Measurements from ENCODE around the gene KIAA0513.

Gene KIAA0513

DNA sequence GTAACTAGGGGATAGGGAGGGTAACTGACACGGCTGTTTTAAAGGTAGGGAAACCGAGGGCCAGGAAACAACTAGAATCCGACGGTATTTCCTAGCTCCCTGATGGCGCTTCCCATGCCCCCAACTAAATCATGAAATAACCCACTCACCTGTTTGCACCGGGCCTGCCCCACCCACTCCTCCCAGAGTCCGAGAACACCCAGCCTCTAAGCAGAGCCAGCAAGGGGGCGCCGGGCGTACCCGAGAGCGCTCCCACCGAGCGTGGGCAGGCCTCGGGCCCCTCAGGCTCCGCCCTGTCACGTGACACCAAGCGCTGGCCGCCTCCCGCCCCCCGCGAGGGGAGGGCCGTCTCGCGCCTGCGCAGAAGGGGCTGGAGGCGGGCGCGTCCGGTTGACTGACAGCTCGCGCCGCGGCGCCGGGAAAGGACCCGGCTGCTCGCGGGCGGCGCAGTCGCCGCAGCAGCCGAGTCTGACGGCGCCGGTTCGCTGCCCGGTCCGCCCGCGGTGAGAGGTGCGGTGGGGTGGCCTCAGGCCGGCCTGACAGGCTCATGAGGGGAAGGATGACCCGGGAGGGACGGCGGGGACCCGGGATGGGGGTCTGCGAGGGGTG, at the start of gene KIAA0513:
TSS of gene KIAA0513 (plus strand) at position 447 of the 609 bp plus-strand sequence. CDS start 39,277 bp downstream, outside the sequence.
- DNase-seq (ENCODE audit: low read depth, low spot score): peak; percentile 78

DNA sequence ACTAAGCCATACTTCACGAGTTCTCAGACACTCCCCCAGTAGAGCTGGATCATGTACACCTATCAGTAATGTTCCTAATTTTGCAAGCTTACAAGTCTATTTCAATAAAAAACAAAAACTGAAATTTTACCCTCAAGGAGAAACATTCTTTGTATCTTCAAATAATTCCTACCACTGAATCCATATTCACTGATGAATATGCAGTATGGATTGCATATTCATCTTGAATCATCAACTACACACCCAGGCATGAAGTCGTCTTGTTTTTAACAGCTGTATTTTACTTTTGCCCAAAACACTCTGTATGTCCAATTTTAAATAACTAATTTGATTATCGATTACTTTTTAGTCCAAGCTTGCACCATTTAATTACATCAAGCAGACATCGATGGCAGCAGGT, 48.1 kb upstream of the KIAA0513 start:
- DNase-seq (ENCODE audit: low read depth, low spot score): no peak

DNA sequence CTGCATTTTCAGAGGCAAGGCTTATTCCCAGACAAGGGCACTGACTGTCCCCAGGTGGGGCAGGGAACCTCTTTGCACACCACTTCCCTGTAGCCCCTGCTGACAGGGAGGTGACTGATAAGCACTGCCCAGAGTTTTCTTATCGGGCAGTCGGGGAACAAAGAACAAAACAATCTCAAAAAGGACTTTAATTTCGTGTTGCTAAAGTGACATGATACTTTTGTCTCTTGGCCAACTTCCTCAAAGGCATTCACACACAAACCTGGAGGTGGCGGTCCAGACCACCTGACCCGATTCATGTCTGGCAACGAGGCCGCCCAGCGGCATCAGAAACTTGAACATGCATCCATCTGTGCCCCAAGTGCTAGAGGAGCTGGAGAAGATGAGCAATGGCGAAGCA, 45.2 kb upstream of the KIAA0513 start:
- DNase-seq (ENCODE audit: low read depth, low spot score): no peak

- DNase-seq (ENCODE audit: low read depth, low spot score): no peak
Observed at GRCh38 chr16:84985079-84986065, 42.2 kb upstream of the KIAA0513 start.

DNA sequence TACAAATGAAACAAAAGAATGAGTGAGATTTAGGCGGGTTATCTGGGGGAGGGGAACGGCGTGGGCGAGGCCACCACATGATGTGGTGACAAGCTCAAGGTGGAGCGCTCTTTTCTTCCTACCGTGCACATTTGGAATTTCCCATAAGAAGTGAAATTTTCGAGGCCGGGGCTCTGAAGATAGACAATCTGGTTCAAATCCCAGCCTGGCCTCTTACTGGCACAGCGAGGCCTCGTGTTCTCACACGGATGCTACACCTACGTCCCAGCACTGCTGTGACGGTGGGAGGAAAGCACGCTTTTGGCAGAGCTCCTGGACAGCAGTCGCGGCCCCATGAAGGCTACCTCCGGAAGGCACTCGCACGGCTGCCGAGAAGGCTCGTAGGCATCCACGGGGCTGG, 41.5 kb upstream of the KIAA0513 start:
- no peak for DNase-seq (ENCODE audit: low read depth, low spot score)

DNA sequence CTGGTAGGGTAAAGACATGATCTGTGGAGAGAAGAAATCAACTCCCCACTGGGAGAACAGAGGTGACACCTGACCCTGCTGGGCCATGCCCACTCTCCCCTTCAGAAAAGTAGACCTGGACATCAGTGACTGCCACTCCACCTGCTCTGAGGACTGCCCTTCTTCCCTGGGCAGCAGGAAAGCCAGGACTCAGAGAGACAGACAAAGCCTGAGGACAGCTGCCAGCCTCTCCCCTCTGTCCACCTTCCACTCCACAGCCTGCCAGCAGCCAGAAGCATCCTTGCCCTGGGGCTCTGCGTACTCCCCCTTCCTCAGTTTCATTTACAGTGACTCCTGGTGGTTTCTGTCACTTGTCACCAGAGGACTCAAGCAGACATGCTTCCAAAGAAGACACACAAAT, 40.7 kb upstream of the KIAA0513 start:
- no peak for DNase-seq (ENCODE audit: low read depth, low spot score)

- no peak for DNase-seq (ENCODE audit: low read depth, low spot score)
Observed at GRCh38 chr16:84988328-84989080, 39.1 kb upstream of the KIAA0513 start.

DNA sequence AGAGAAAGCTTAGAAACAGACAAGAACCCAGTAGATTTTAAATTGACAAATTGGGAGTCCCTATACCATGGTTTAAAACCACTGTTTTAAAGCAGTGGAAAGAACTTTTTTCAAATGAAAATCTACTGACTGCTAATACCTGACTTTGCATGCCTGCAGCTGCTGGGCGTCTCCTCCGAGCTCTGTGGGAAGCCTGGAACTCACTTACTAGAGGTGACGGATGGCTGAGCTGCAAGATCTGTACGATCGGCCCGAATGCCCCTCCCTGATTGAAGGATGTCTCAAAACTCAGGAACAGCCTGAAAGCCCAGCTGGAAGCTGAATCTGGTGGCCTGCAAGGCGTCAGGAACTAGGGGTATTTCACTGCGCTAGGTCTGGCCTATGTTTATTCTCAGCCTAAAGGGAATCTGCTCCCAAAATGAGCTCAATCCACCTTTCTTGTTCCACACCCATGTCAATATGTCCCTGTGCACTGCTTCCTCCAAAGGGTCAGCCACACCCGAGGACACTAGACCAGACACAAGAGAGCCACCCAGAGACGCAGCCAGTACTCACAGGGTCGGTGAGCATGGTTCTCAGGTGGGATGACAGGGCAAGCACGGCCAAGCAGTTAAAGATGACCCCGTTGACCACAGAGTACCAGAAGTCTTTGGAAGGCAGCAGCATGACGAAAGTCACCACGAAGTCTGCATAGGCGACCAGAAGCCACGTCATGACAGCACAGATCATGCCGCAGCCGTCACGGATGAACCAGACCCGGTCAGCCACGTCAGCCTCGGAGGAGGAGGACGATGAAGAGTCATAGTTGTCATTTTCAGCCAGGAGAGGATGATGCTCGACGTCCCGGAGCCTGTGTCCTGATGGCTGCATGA, 37.6 kb upstream of the KIAA0513 start:
- DNase-seq (ENCODE audit: low read depth, low spot score): no peak

DNA sequence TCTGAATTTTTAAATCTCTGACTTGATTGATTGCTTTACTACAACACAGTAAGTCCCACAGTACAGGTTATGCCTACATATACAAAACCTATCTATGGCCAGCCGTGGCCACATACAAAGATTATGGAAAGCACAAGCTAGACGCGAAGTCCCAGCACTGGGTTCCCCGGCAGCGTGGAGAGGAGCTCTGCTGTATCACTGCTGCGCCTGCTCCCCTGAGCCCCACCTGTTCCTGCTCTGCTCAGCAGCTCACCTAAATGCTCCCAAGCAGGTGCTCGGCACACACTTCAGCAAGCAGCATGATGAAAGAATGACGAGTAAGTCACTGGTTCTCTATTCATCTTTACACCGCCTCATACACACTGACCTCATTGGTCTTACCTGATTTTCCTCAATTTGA, 36.8 kb upstream of the KIAA0513 start:
- no peak for DNase-seq (ENCODE audit: low read depth, low spot score)

DNA sequence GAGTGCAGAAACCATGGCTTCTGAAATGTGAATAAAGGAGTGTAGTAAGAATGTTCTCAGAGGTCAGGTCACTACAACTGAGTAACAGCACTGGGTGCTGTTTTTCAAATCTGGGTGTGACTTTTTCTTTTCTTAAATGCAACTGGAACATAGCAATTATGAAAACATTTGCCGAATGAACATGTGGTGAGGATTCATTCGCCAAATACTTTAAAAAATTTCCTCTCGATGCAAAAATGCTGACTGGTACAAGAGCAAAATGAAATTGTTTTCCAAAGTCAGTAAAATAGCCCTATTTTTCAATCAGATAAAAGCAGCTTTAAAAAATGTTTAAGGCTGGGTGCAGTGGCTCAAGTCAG, 34.9 kb upstream of the KIAA0513 start:
- no peak for DNase-seq (ENCODE audit: low read depth, low spot score)

GRCh38 chr16:84993926-84994325, 33.7 kb upstream of the KIAA0513 start:
- DNase-seq (ENCODE audit: low read depth, low spot score): no peak

DNA sequence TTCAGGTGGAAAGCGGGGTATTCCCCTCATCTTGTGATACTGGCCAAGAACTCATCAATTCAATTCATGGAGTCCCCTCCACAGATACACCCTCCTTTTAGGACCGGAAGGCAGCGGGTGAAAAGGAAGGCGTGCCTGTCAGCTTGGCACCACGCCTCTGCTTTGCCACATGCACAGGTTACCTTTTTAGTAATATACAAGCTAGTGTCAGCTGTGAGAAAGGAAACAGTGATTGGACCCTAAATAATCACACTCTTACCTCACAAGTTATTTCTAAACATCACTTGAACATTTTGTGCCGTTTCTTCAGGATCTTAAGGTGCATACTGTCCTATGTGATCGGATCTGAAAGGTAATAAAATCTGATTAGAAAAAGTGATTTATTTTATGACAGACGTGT, 31.9 kb upstream of the KIAA0513 start:
- DNase-seq (ENCODE audit: low read depth, low spot score): no peak

DNA sequence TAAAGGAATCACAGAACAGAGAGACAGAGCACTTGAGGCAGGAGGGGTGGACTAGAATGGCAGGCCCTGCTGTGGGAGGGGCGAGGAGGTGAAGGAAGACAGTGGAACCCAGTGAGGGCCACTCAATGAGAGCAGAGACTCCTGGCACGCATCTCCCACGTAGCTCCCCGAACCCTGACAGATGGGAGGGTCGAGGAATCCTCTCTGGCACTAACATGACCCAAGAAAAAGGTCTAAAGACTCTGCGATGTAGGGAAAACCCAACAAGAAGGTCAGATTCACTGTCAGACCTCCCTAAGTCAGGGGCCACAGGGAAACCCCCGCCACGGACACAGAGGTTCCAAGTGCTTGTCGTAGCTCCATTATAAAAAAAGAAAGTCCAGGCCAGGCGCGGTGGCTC, 31.2 kb upstream of the KIAA0513 start:
- DNase-seq (ENCODE audit: low read depth, low spot score): no peak

DNA sequence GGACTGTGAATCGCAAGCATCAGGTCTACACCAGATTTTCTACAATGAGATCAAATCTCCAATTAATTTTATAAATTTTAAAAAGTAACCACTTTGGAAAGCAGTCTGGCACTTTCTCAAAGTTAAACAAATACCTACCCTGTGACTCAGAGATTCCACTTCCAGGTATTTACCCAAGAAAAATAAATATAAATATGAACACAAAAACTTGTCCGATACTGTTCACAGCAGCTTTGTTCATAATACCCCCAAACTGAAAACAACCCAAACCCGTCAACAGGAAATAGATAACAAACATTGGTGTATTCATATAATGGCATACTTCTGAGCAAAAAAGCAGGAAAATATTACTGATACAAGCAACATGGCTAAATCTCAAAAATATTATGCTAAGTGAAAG, 28.4 kb upstream of the KIAA0513 start:
- no peak for DNase-seq (ENCODE audit: low read depth, low spot score)

DNA sequence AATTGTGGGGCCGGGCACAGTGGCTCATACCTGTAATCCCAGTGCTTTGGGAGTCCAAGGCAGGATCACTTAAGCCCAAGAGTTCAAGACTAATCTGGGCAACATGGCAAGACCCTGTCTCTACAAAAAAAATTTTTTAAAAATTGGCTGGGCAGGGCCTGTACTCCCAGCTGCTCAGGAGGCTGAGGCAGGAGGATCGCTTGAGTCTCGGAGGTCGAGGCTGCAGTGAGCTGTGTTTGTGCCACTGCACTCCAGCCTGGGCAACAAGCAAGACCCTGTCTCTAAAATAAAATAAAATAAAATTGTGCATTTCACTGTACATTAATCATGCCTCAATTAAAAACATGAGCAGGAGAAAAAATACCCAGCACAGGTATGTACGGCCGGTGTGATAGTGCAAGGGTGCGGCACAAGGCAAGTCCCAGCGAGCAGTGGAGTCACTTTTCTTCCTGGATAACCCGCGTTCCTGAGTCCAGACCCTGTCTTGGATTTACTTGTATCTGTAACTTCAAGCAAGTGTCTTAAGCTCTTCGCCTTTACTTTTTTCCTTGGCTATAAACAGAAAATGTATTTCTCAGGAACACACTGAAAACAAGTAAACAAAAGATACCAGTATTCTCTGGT, 27.6 kb upstream of the KIAA0513 start:
- DNase-seq (ENCODE audit: low read depth, low spot score): no peak

DNA sequence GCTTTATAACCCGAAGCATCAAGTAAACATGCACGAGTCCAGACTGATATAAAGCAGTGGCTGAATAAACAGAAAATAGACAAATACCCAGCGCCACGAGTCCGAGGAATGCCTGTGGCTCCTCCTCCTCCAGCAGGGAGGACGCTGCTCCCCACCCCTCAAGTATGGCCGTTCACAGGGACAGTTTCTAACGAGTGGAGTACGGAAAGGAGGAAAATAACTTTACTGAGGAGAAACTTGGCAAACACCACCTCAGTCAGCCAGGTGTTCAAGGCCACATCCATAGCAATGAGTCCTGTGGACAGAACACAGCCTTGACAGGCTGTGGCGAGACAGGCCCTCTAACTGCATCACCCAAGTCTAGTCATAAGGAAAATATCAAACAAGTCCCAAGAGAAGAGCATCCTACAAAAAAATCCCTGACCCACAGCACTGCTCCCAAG, 25.5 kb upstream of the KIAA0513 start:
- DNase-seq (ENCODE audit: low read depth, low spot score): no peak

GRCh38 chr16:85002608-85003007, 25.0 kb upstream of the KIAA0513 start:
- no peak for DNase-seq (ENCODE audit: low read depth, low spot score)

DNA sequence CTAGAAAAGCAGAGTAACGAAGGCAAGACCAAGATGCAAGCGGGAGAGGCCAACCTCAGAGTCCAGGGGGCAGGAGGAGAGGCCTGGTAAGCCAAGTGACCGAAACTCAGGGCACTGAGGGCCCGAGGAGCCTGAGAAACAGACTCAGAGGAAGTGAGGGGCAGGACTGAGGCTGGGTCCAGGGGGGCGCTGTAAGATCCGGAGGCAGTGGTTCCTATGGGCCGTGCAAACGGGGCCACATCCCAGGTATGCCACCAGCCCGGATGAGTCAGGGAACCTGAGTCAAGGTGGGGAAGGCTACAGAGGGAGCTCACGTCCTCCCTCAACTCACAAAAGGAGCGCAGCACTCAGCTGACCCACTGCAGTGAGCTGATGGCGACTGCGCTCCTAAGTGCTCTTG, 24.5 kb upstream of the KIAA0513 start:
- DNase-seq (ENCODE audit: low read depth, low spot score): no peak

DNA sequence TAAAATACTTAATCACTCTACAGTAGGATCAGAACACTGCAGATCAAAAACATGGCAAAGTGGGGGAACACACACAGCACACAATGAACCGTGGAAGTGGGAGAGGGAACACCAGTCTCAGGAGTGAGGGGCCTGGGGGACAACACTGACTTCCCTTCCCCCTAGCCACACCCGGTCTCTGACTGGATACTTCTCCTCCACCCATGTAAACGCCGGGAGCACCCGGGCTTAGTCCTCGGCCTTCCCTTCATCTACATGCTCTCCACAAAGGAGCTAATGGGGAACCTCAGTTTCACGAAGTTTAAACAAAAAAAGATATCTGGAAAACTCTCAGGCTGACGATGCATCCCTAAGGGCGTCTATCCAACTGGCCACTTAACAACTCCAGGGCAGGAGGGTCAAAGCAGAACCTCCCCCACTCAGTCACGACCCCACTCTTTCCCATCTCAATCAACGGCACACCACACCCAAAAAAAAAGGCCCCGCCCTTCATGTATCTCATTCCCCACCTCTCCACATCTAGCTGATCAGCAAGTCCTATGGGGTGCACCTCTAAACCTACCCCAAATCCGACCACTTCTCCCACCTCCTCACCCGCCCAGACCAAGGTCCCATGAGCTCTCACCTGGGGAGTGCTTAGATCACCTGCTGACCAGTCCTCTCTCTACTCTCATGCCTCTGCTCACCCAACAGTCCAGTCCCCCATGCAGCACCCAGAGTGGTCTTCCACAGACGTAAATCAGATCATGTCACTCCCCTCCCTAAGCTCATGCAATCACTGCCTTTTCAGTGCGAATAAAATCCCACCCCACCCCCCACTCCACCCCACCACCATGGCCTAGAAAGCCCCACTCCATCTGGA, 23.6 kb upstream of the KIAA0513 start:
- no peak for DNase-seq (ENCODE audit: low read depth, low spot score)

Data from brain pericyte (primary cell).